SKM-1 (cell line): ENCODE measurements around the gene CDCA8.
"Not testable (repeated sequence)": the region's sequence is repeated elsewhere in the genome, so short reads cannot be mapped to it uniquely, and the experiment has no call there.

ENCODE experiments used
- DNase-seq: peaks from one replicate; lab custom pipeline; 2025; ENCODE audit not compliant: unreplicated experiment; lab: John Stamatoyannopoulos, UW

Gene CDCA8

GRCh38 chr1:37732111-37732780 is 39.9 kb downstream of the CDCA8 start:
- DNase-seq, result no peak

GRCh38 chr1:37734629-37735591 is 42.6 kb downstream of the CDCA8 start:
- no peak for DNase-seq

DNA sequence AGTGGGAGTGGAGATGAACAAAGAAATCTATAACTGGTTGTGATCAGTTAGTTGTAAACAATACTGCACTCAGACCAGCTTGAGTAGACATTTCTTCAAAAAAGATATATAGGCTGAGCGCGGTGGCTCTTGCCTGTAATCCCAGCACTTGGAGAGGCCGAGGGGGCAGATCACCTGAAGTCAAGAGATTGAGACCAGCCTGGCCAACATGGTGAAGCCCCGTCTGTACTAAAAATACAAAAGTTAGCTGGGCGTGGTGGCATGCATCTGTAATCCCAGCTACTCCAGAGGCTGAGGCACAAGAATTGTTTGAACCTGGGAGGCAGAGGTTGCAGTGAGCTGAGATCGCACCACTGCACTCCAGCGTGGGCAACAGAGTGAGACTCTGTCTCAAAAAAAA is 45.7 kb downstream of the CDCA8 start:
- not testable (repeated sequence) for DNase-seq

DNA sequence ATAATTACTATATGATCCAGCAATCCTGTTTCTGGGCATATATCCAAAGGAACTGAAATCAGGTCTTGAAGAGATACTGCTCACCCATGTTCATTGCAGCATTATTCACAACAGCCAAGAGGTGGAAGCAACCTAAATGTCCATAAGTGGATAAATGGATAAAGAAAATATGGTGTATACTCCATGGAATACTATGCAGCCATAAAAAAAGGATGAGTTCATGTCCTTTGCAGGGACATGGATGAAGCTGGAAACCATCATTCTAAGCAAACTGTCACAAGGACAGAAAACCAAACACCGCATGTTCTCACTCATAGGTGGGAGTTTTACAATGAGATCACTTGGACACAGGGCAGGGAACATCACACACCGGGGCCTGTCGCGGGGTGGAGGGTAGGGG is 46.3 kb downstream of the CDCA8 start:
- DNase-seq, result not testable (repeated sequence)

DNA sequence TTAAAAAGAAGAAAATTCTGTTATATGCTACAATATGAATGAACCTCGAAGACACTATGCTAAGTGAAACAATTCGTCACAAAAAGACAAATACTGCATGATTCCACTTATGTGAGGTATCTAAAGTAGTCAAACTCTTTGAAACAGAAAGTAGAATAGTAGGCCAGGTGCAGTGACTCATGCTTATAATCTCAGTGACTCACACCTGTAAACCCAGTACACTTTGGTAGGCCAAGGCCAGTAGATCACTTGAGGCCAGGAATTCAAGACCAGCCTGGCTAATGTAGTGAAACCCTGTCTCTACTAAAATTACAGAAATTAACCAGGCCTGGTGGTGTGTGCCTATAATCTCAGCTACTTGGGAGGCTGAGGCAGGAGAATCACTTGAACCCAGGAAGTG is 46.9 kb downstream of the CDCA8 start:
- DNase-seq, result no peak

DNA sequence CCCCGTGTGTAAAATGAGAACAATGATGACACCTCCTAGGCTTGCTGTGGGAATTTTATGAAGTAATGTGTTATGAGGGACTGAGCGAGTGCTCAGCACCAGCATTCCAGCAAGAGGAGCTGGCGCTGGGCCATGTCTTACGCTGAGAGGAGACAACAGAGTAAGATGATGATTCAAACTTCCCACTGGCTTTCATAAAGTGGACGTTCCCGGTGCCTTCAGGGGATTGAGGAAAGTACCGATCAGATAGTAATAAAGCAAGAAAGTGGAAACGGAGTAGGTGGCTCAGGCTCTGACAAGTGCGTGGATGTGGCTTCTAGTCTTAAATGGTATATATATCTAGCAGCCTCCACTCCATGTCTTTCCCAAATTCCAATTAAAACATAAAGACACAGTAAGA is 48.8 kb downstream of the CDCA8 start:
- DNase-seq, result no peak

DNA sequence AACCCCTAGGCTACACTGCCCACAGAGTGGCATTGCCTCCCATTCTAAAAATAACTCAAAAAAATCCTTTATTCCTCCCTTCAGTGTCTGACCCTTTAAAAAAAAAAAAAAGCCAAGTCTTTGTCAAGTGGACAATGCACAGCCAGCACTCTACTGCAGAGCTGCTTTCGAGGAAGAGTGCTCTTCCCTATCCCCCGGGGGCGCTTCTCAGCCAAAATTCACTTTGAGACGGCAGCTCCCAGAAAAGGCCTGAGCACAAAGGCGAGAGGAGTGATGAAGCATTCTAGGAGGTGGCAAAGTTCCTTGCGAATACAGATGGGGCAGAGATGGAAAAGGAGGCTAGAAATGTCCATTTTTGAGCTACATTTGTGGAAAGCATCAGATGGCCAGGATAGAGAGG is 49.3 kb downstream of the CDCA8 start:
- DNase-seq, result no peak

DNA sequence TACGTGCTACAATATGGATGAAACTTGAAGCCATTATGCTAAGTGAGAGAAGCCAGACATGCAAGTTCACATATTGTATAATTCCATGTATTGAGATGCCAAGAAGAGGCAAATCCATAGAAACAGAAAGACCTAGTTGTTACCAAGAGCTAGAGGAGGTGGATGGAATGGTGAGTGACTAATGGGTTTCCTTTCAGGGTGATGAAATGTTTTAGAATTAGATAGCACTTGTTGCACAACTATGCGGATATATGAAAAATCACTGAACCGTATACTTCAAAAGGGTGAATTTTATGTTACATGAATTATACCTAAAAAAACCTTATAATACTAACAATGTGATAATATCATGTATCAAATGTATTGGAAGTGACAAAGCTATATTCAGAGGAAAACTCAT is 54.5 kb downstream of the CDCA8 start:
- no peak for DNase-seq

DNA sequence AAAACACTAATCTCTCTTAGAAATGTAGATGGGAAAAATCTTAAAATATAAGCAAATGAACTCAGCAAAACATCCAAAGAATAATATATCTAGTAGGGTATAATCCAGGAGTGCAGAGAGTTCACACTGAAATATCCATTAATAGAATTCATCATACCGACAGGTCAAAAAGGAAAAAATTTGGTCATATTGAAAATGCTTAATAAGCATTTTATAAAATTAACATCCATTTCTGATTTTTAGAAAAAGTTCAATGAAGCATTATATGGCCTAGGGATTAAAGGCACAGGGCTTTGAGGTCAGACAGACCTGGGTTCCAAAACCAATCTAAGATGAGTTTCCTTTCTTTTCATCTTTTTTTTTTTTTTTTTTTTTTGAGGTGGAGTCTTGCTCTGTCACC is 56.2 kb downstream of the CDCA8 start:
- no peak for DNase-seq

DNA sequence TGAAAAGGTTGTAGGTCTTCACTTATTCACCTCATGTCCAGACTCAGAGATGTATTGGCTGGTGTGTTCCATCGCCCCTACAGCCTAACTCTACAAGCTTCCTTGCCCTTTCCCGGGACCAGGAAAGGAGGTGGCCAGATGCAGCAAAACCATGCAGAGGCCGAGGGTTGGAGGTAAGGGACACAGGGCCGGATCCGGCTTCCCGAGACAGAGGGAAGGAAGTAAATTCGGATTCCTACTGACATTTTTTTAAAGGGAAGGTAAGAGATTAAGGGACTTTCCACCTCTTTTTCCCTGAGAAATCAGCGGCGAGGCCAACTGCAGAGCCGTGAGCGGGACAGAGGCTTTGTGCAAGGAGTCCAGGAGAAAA is 59.9 kb downstream of the CDCA8 start:
- no peak for DNase-seq

DNA sequence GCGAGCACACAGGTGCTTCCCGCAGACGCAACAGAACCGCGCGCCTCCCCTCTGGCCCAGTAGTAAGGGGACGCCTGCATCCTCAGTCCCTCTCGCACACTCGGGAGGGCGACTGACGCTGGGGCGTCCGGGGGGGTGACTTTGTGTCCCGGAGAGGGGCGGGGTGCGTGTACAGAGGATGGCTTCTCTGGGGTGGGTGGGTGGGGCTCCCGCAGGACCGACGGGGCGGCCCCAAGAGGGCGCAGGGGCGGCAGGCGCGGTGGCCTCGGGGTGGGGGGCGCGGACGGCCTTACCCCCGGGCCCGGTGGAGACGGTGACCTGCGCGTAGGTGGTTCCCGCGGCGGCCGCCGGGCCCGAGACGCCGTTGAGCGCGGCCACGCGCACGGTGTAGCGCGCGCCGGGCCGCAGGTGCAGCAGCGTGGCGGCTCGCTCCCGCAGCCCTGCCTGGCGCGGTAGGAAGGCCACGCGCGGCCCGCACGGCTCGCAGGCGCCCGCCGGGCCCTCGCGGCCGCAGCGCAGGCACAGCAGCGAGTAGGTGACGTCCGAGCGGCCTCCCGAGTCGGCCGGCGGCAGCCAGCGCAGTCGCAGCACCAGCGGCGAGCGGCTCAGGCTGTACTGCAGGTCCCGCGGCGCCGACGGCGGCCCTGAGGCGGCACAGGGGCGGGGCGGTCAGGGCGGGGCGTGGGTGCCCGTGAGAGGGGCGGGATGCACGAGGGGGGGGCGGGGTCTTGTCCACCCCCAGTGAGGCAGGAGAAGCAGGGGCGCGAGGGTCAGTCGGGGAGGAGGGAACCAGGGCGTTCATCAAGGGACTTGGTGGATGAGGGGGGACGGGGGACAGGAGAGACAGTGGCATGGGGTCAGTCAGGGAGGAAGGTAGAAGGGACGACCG is 60.5 kb downstream of the CDCA8 start:
- DNase-seq, result no peak

DNA sequence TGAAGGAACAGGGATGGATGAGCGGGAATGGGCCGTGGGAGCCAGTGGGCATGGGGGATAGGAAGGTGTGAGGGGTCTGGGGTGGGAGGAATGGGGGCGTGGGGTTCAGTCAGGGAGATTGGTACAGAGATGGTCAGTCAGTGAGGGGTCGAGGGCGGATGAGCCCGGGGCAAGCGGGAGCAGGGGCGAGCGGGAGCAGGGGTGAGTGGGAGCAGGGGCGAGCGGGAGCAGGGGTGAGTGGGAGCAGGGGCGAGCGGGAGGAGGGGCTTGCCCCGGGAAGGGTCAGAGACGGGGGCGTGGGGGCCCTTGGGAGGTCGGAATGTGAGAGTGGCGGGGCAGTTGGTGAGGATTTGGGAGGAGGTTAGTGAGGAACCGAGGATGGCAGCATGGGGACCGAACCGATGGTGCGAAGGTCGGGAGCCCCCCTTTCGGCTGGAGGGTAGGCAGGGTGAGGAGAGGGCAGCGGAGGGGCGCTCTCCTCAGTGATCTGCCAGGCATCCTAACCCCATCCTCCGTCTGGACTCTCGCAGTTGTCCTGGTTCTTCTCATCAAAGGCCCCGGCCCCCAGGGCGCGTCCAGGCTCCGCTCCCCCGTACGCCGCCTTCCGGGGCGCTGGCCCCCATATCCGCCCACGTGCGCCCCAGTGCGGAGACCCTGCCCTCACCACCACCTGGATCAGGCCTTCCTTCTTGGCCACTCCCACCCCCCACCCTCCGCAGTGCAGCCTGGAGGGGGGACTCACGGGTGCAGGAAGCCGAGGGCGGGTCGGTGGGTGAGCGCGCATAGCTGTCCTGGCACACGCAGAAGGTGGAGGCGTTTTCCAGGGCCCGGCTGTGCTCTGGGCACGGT is 61.4 kb downstream of the CDCA8 start:
- no peak for DNase-seq

DNA sequence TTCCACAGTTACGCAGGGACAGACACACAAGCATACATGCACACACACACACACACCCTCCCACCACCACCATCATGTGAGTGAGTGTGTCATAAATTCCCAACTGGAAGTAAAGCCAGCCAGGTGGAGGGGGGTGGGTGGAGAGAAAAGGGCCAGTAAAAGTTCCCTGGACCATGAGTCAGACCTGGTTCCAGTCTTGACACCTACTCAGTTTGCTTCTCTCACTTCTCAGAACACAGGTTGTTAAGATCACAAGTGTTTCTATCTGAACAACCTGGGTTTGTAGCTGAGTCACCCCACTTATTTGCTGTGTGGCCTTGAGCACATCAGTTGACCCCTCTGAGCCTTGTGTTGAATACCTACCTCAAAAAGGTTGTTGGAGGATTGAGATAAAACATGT is 63.0 kb downstream of the CDCA8 start:
- no peak for DNase-seq

- no peak for DNase-seq
Measured at GRCh38 chr1:37755951-37756560, 63.7 kb downstream of the CDCA8 start.
